HG03558 (cell line): ENCODE measurements around the gene TBC1D25.
A peak's percentile ranks its signal among the peaks of the same experiment; 100 is the strongest.

Experiments
- ATAC-seq: cut with Tn5 transposase; IDR thresholded peaks from one replicate; pipeline ENCODE4 v1.9.1; 2021; ENCODE audit warnings: moderate number of reproducible peaks; ENCODE audit not compliant: unreplicated experiment; ENCODE audit errors: extremely low read depth

TBC1D25 gene, protein sequence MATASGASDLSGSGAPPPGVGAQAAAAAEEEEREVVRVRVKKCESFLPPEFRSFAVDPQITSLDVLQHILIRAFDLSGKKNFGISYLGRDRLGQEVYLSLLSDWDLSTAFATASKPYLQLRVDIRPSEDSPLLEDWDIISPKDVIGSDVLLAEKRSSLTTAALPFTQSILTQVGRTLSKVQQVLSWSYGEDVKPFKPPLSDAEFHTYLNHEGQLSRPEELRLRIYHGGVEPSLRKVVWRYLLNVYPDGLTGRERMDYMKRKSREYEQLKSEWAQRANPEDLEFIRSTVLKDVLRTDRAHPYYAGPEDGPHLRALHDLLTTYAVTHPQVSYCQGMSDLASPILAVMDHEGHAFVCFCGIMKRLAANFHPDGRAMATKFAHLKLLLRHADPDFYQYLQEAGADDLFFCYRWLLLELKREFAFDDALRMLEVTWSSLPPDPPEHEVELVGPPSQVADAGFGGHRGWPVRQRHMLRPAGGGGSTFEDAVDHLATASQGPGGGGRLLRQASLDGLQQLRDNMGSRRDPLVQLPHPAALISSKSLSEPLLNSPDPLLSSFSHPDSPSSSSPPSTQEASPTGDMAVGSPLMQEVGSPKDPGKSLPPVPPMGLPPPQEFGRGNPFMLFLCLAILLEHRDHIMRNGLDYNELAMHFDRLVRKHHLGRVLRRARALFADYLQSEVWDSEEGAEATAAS

DNA sequence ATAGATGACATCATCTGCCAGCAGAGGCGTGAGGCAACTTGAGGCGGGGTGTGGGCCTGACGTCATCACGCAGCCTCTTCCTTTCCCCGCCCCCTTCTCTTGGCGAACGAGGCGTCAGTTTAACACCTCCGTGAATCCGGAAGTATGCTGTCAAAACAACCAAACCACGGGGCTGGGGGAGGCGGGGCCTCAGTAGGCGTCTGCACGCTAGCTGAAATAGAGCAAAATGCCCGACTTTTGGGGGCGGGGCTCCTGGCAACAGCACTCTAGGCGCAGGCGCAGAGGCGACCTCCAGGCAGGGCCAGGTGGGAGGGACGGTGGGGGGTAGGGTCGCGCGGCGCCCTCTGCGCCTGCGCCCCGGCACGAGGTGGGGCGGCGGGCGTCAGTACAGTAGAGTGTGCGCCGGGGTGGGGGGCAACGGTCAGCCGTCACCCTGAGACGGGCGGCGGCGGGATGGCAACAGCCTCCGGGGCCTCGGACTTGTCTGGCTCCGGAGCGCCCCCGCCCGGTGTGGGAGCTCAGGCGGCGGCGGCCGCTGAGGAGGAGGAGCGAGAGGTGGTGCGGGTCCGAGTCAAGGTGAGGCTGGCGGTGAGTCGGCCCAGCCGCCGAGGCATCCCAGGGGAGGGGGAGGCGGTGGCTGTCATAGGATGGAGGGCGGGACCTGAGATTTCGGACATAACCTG is at the start of gene TBC1D25:
Gene TBC1D25, plus strand, starts transcription at position 370 of the 683 bp plus-strand sequence. Its CDS starts 84 bp downstream, at position 454.
- peak; percentile 45 for ATAC-seq

DNA sequence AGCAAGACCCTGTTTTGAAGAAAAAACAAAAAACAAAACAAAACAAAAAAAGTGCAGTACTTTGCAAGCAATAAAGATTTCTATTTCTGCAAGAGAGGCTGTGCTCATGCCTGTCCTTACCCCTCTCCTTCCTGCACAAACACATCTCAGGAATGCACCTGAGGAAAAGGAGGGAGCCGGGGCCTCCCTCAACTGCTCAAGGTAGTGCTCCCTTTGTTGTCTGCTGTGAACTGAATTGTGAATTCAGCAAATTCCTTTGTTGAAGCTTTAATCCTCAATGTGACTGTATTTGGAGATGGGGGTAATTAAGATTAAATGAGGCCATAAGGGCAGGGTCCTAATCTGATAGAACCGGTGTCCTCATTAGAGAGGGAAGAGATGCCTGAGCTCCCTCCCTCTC is 49.6 kb upstream of the TBC1D25 start:
- ATAC-seq: no peak

DNA sequence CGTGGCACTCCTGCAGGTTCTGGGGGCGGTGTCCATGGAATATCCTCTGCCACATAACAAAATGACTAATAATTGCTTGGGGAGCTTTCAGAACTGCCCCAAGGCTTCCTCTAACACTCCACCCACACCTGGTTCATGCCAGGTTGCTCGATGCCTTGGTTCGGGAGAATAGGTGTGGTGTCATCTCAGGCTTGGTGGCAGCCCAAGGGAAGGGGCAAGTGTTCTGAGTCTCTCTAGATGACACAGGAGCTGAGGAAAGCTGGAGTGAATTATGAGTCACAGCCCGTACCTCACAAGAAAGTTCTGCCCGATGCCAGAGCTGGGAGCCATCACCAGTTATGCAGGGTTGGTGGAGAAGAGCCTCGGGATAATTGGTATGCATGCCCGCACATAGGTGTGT is 48.9 kb upstream of the TBC1D25 start:
- ATAC-seq: no peak

DNA sequence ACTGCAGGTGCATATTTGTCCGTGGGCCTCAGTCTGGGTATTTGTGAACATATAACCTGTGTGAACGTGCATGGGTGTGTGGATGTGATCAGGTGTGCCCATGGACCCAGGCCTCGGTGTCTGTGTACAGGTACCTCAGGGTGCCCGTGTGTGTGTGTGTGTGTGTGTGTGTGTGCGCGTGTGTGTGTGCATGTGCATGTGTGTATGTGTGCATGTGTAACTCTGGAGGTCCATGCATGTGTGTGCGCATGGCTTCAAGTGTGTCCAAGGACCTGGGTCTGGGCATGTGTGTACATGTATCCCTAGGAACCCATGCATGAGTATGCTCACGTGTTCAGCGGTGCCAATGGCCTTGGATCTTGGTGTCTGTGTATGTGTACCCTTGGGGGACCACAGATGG is 47.7 kb upstream of the TBC1D25 start:
- no peak for ATAC-seq

DNA sequence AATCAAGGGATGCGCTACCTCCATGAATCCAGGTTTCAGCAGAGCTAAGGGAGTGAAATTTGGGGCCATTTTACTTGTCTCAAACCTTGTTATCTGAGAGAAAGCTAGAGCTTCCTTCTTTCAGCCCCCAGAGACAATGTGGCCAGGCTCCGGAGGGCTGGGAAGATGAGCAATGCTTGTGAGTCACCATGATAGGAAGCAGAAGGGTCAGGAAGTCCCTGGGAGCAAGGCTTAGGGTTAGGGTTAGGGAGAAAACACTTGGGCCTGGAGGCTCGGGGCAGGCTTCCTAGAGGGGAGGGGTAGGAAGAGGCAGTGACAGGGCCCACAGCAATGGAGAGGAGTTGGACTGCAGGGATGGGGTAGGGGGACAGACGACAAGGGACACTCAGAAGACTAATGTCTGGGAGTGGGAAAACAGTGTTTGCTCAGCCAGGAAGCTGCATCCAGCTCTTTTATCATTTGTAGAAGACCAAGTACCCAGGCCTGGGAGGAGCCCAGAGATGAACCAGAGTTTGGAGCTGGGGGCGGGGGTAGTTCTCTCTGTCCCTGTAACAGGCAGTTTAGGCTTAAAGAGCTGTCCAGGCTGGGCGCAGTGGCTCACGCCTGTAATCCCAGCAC is 47.1 kb upstream of the TBC1D25 start:
- ATAC-seq: no peak

DNA sequence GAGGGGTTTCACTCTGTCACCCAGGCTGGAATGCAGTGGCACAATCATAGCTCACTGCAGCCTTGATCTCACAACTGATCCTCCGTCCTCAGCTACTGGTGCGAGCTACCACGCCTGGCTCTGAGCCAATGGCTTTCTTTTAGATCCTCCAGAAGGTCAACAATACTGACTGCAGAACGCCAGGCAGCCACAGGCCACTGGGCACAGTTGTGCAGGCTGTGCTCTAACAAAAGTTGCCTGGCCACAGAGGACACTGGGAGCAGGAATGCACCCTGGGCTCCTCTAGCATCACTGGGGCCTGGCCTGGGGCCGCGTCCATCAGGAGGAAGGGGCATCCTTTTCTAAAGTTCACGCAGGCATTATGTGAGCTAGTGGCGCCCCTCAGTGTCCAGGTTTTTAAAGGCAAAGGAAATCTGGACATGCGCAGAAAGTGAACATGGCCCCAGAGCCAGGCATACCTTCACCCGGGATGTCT is 45.6 kb upstream of the TBC1D25 start:
- no peak for ATAC-seq

DNA sequence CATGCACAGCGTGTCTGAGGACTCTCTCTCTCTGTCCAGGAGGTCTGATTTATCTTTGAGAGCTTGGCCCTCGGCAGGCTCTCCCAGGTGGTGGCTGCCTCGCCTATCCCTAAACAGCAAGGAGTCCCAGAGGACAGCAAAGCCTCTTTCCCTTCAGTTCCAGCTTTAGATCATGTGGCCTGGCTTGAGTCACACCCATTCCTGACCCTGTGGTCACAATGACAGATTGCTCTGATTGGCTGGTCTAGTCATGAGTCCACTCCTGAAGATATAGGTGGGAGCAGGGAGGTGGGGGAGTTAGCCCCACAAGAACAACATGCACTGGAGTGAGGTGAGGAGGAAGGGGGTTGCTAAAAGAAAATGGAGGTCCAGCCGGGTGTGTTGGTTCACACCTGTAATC is 42.9 kb upstream of the TBC1D25 start:
- ATAC-seq: no peak

DNA sequence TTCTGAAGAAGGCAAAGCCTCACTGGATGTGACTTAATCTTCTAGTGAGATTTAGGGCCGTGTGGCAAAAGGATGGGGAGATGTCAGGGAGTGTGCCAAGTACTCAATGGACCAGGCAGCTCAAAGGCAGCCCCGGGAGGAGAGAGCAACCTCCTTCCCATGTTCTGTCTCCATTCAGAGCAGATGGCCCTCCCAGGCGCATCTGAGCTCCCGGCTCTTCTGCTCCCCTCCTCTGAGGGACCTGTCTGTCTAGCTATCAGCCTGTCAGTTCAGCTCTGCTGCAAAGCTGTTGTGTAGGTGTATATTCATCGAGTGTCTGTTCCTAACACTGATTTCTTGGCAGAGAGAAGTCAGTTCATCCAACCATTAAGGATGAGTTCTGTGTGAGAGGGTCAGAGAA is 41.6 kb upstream of the TBC1D25 start:
- ATAC-seq: no peak

DNA sequence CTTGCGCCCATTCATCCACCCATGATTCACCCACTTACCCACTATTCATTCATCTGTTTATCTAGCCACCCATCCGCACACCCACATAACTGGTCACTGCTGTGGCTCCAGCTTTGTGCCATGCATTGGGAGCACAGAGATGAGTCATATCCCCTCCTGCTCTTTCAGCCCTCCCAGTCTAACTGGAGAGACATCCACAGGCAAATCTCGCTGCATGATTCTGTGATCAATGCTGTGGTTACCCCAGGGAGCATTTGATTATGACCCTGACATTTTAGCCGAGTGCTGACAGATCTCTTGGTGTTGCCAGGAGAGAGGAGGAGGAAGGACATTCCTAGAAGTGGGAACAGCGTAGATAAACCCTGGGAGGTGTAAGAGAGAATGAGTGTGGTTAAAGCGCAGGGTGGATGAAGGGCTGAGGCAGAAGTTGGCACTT is 41.1 kb upstream of the TBC1D25 start:
- ATAC-seq: no peak

DNA sequence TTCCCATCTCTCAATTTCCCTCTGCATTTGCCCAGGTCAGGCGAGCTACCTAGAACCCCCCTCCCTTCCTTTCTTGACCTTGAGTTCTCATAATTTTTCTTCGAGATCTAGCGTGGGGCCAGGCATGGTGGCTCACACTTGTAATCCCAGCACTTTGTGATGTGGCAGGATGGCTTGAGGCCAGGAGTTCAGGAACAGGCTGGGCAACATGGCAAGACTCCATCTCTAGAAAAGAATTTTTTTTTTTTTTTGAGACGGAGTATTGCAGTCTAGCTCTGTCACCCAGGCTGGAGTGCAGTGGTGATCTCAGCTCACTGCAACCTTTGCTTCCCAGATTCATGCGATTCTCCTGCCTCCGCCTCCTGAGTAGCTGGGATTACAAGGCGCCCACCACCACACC is 35.3 kb upstream of the TBC1D25 start:
- no peak for ATAC-seq

DNA sequence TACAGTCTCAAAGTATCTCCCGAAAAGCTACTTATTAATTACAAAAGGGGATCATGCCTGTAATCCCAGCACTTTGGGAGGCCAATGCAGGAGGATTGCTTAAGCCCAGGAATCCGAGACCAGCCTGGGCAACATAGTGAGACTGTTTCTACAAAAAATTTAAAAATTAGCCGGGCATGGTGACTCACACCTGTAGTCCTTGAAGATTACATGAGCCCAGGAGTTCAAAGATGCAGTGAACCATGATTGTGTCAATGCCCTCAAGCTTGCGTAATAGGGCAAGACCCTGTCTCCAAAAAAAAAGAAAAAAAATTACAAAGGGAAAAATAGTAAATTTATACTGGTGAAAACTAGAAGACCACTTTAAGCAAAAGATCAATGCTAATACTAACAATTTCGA is 34.0 kb upstream of the TBC1D25 start:
- no peak for ATAC-seq

DNA sequence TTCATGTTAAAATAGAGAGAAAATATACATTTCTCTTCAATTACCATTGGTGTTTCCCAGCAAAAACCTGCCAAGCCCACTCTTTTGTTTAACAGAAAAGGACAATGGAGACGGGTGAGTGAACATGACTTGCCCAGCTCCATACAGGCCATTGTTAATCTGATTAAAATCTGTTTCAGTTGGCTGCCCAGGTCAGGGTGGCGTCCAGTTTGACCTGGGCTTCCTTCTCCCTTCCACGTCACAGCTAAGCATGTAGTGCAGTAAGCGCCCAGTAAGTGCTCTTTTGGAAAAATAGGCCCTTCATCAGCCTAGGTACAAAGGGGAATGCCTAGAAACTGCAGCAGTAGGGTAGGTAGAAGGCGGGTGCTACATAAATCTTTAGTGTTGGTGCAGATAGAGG is 32.3 kb upstream of the TBC1D25 start:
- ATAC-seq: no peak

DNA sequence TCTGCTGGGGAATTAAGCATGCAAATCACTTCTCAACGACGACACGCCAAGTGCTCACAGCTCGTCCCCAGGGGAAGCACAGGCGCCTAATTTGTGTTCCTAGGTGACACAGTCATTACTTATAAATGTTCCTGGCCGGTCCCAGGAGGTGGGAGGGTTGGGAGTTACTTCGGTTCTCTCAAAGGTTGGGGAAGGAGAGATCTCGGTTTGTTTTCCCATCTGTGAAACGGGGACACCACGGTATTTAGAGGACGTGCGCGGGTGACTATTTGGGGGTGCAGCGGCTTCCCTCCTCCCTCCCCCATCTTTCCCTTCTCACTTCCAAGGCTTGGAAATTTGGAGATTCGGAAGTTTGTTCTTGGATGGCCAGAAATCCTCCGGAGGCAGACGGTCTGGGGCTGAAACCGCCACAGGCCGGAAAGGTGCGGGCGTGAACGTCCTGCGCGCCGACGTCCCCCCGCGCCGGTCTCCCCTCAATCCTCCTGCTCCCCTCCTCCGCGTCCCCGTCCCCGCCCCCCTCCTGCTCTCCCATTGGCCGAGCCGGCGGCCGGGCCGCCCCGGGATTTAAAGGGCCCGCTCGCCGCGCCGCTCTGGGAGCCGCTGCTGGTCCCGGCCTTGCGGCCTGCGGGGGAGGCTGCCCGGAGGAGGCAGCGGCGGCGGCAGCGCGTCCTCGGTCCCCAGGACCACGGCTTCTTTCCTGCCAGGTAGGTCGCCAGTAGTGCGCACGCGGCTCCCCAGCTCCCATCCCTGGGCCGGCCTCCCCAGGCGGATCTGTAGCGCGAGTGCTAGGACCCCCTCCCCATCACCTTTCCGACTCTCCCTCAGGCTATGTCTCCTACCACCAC is 30.9 kb upstream of the TBC1D25 start, which contains the start of gene PORCN:
Gene PORCN, plus strand, starts transcription at position 593 of the 845 bp plus-strand sequence. CDS start 829 bp downstream, outside the sequence.
- ATAC-seq: no peak

DNA sequence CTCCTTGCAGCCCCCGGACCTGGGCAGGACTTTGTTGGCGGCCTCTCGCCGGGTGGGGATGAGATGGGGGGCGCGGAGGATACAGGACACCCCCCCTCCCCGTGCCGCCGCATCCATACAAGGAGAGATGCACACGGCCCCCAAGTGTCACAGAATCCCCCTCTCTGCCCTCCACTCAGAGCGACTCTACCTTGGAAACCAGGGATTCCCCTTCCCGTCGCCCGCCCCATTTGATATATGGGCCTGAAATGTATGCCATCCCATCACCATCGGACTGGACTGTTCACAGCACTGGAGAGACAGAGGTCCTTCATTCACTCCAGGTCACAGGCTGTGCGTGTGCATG is 30.3 kb upstream of the TBC1D25 start:
- ATAC-seq: no peak

DNA sequence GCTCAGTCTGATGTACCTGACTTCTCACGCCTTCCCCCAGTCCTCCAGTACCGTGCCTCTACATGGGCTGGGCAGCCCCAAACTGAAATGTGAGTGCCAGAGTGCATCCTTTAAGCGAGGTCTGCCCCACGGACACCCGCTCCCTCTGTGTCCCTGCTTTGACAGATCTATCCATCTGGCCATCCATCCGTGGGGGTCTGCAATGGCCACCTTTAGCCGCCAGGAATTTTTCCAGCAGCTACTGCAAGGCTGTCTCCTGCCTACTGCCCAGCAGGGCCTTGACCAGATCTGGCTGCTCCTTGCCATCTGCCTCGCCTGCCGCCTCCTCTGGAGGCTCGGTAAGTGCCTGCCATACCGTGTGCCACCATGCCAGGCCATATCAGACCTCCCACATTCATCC is 29.9 kb upstream of the TBC1D25 start:
- no peak for ATAC-seq

DNA sequence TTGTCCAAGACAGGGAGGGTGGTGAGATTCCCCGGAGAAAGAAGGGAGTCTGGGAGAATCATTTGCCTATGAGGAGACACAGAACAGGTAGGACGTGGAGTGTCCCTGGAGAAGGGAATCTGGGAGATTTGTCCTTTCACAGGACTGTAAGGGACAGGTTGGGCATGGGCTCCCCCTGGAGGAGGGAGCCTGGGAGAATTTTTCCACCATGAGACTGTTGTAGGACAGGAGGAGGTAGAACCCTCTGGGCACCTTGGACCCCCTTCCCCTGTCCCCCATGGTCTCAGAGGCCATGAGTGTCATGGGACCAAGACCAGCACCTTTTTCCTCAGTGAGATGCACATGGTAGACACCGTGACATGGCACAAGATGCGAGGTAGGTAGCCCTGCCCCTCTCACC is 28.0 kb upstream of the TBC1D25 start:
- ATAC-seq: no peak

DNA sequence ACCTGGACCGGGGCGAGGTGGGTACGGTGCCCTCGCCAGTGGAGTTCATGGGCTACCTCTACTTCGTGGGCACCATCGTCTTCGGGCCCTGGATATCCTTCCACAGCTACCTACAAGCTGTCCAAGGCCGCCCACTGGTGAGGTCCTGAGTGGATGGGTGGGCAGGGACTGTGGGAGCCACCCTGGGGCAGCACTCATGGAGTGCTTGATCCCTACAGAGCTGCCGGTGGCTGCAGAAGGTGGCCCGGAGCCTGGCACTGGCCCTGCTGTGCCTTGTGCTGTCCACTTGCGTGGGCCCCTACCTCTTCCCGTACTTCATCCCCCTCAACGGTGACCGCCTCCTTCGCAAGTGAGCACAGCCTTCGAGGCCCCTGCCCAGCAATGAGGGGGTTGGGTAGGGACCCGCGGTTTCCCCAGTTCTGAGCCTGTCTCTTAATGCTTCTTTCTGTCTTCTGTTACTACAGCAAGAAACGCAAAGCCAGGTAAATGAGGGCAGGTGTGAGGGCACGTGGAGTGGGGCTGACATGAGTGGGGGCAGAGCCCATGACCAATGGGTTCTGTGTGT is 27.1 kb upstream of the TBC1D25 start:
- ATAC-seq: no peak

DNA sequence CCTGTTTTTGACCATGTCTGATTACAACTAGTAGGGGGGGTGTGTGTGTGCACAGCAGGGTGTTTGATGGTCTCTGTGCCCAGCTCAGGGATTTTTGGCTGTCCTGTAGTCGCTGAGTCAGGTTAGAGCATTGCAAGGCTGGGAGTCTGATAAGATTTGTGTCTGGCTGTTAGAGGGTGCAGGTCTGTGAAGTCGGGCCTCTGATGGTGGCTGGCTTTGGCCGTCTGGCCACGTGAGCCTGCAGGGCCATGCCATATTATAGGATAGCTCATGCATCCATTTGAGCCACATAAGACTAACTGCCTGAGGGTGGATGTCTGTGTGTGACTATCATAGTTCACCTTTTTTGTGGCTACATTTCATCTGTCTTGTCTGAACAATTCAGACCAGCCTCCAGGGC is 25.8 kb upstream of the TBC1D25 start:
- no peak for ATAC-seq

DNA sequence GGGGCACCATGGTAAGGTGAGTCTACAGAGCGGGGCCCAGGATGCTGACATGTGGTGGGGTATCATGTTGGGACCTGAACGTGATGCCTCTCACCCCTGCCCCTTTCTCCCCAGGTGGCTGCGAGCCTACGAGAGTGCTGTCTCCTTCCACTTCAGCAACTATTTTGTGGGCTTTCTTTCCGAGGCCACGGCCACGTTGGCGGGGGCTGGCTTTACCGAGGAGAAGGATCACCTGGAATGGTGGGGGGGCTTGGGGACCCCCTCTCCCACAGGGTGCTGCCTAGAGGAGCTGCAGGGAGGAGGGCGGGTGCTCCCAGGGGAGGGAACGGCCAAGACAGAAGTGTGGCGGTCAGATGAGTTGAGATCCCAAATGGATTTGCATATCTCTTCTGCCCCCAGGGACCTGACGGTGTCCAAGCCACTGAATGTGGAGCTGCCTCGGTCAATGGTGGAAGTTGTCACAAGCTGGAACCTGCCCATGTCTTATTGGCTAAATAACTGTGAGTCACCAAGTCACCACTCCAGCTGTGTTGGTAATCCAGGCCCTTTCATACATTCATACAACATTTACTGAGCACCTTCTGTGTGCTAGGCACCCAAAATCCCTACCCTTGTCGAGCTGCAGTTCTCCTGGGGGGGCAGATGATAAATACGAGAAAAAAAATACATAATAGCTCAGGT is 25.2 kb upstream of the TBC1D25 start:
- no peak for ATAC-seq
